Esophagus (tissue), 2 donors: ENCODE data around the gene TMEM108. TPM values are rescaled to one million over a fixed set of nuclear protein-coding genes. Genes with fewer than 3 reads are reported as not detected.

Experiments
- H3K27ac ChIP-seq, 2 donors: one replicate each; pipeline ENCODE4 v1.5.1; 2013; ENCODE audit warnings: low read depth in 2 of 2, mild to moderate bottlenecking in 2 of 2, inconsistent platforms in 1 of 2, low read length in 1 of 2, moderate library complexity in 1 of 2
- H3K27me3 ChIP-seq, 2 donors: one replicate each; pipeline ENCODE4 v1.6.1; 2013; ENCODE audit warnings: low read length in 2 of 2, control low read depth in 1 of 2, mild to moderate bottlenecking in 1 of 2; ENCODE audit not compliant: insufficient read depth in 2 of 2, control insufficient read depth in 1 of 2
- H3K36me3 ChIP-seq, 2 donors: one replicate each; pipeline ENCODE4 v1.6.1; 2013; ENCODE audit warnings: low read length in 1 of 2; ENCODE audit not compliant: control insufficient read depth in 2 of 2, insufficient read depth in 2 of 2
- H3K4me1 ChIP-seq, 2 donors: one replicate each; pipeline ENCODE4 v1.6.1; 2013; ENCODE audit warnings: low read length in 1 of 2; ENCODE audit not compliant: control insufficient read depth in 2 of 2, insufficient read depth in 2 of 2
- H3K4me3 ChIP-seq, 2 donors: one replicate each; pipeline ENCODE4 v1.5.1; 2013; ENCODE audit warnings: low read length in 2 of 2, mild to moderate bottlenecking in 2 of 2, low read depth in 1 of 2, moderate library complexity in 1 of 2
- H3K9me3 ChIP-seq, 2 donors: one replicate each; pipeline ENCODE4 v1.6.1; 2013; ENCODE audit warnings: mild to moderate bottlenecking in 2 of 2, low read depth in 1 of 2, low read length in 1 of 2, moderate library complexity in 1 of 2; ENCODE audit not compliant: control insufficient read depth in 2 of 2, insufficient read depth in 1 of 2
- WGBS, 2 donors: extraction: QIAGEN DNeasy Blood & Tissue Kit; methylation state at CpG; one replicate each; pipeline ENCODE4 v1.1.7; 2013; 5-methylcytosine and 5-hydroxymethylcytosine counted together
- polyA plus RNA-seq, 2 donors: library from polyadenylated mRNA; stranded (reverse); fragments of 200-250 nt; gene quantifications; one replicate each; pipeline ENCODE4 v1.2.3, GENCODE V29; 2013
- donor health status: healthy with polysubstance abuse.
- donor health status: Bipolar disorder and iron deficiency.

The TMEM108 gene
- polyA plus RNA-seq, 2 donors: 0.41 to 2.7 TPM

GRCh38 chr3:133386876-133387275 is 348.7 kb downstream of the TMEM108 start:
- no peak overlapping the region for H3K27ac ChIP-seq
- H3K4me3 ChIP-seq: no peak overlapping the region
- no peaks in the 10 kb centered on the region for H3K36me3 ChIP-seq
- H3K27me3 ChIP-seq: no peaks in the 10 kb centered on the region
- H3K4me1 ChIP-seq: peaks cover 3 to 4% of the 10 kb centered on the region in 2 donors
- no peaks in the 10 kb centered on the region for H3K9me3 ChIP-seq

- H3K9me3 ChIP-seq: no peaks in the 10 kb centered on the region
- H3K27me3 ChIP-seq: no peaks in the 10 kb centered on the region
- H3K4me1 ChIP-seq: peaks cover 2 to 3% of the 10 kb centered on the region in 2 donors
- H3K27ac ChIP-seq: no peak overlapping the region
- WGBS, 2 donors: 68 to 72% methylated on average over 4 of the region's 4 CpGs
- no peaks in the 10 kb centered on the region for H3K36me3 ChIP-seq
- H3K4me3 ChIP-seq: no peak overlapping the region
These were observed 349.1 kb downstream of the TMEM108 start for GRCh38 chr3:133387341-133387740.

- Histone ChIP-seq H3K4me1 (peaks cover 0 to 5% of the 10 kb centered on the region in 2 donors), H3K36me3 (no peaks in the 10 kb centered on the region), H3K4me3 (no peak overlapping the region), H3K27ac (no peak overlapping the region), H3K9me3 (no peaks in the 10 kb centered on the region), H3K27me3 (no peaks in the 10 kb centered on the region)
- 57 to 76% methylated on average over 4 of the region's 4 CpGs for WGBS, 2 donors
These were observed 350.7 kb downstream of the TMEM108 start for GRCh38 chr3:133388696-133389395.

GRCh38 chr3:133390715-133391114 is 352.5 kb downstream of the TMEM108 start:
- Histone ChIP-seq H3K4me1 (peaks cover 0 to 2% of the 10 kb centered on the region in 2 donors), H3K27me3 (no peaks in the 10 kb centered on the region), H3K9me3 (no peaks in the 10 kb centered on the region), H3K36me3 (no peaks in the 10 kb centered on the region), H3K27ac (no peak overlapping the region), H3K4me3 (no peak overlapping the region)
- 89 to 90% methylated on average over 4 of the region's 4 CpGs for WGBS, 2 donors

- Histone ChIP-seq H3K27me3 (no peaks in the 10 kb centered on the region), H3K4me1 (peaks cover 0 to 2% of the 10 kb centered on the region in 2 donors), H3K9me3 (no peaks in the 10 kb centered on the region), H3K36me3 (no peaks in the 10 kb centered on the region), H3K27ac (no peak overlapping the region), H3K4me3 (no peak overlapping the region)
- WGBS, 2 donors: 76 to 82% methylated on average over 1 of the region's 1 CpG
These were observed 355.0 kb downstream of the TMEM108 start for GRCh38 chr3:133393204-133393603.

GRCh38 chr3:133393691-133394474 is 355.7 kb downstream of the TMEM108 start:
- Histone ChIP-seq H3K4me3 (no peak overlapping the region), H3K4me1 (peaks cover 0 to 2% of the 10 kb centered on the region in 2 donors), H3K27me3 (no peaks in the 10 kb centered on the region), H3K27ac (no peak overlapping the region), H3K9me3 (no peaks in the 10 kb centered on the region), H3K36me3 (no peaks in the 10 kb centered on the region)
- WGBS, 2 donors: 49 to 62% methylated on average over 7 of the region's 7 CpGs

- no peaks in the 10 kb centered on the region for H3K36me3 ChIP-seq
- no peaks in the 10 kb centered on the region for H3K9me3 ChIP-seq
- peaks cover 0 to 2% of the 10 kb centered on the region in 2 donors for H3K4me1 ChIP-seq
- H3K4me3 ChIP-seq: no peak overlapping the region
- WGBS, 2 donors: 59 to 78% methylated on average over 1 of the region's 1 CpG
- no peak overlapping the region for H3K27ac ChIP-seq
- H3K27me3 ChIP-seq: no peaks in the 10 kb centered on the region
These were observed 356.5 kb downstream of the TMEM108 start for GRCh38 chr3:133394561-133395311.

- Histone ChIP-seq H3K9me3 (no peaks in the 10 kb centered on the region), H3K36me3 (no peaks in the 10 kb centered on the region), H3K4me3 (no peak overlapping the region), H3K4me1 (peaks cover 0 to 2% of the 10 kb centered on the region in 2 donors), H3K27ac (no peak overlapping the region), H3K27me3 (no peaks in the 10 kb centered on the region)
- 82 to 89% methylated on average over 10 of the region's 10 CpGs for WGBS, 2 donors
These were observed 358.7 kb downstream of the TMEM108 start for GRCh38 chr3:133396906-133397305.

GRCh38 chr3:133400006-133400515 is 361.9 kb downstream of the TMEM108 start, which contains the start of gene BFSP2:
Gene BFSP2, plus strand, starts transcription at chr3:133400056. Its CDS starts 28 bp downstream, at chr3:133400084.
- WGBS, 2 donors: 89 to 93% methylated on average over 15 of the region's 15 CpGs

More at GRCh38 chr3:133400006-133400515, 361.9 kb downstream of the TMEM108 start, which contains the start of gene BFSP2:
- Histone ChIP-seq H3K36me3 (no peaks in the 10 kb centered on the region), H3K27me3 (no peaks in the 10 kb centered on the region), H3K4me3 (no peak within 1 kb of the TSS), H3K27ac (no peak within 1 kb of the TSS), H3K4me1 (no peaks in the 10 kb centered on the region), H3K9me3 (no peaks in the 10 kb centered on the region)
